ENCODE measurements around the gene NRCAM.

Gene NRCAM

GRCh38 chr7:108453320-108453719 is 2.9 kb downstream of the NRCAM start:
- H3K4me3 ChIP-seq (ENCODE audit: low read depth in 1 of 2, low read length in 1 of 2): no peak overlapping the region

GRCh38 chr7:108452707-108453106 is 3.5 kb downstream of the NRCAM start:
- no peak overlapping the region for H3K4me3 ChIP-seq (ENCODE audit: low read depth in 1 of 2, low read length in 1 of 2)
- H3K27ac ChIP-seq: no peak overlapping the region
- no peak for TF ChIP-seq CTCF (IDR thresholded peaks at IDR 0.05)
- no peaks in the 10 kb centered on the region for H3K36me3 ChIP-seq
- H3K27me3 ChIP-seq: peaks cover 98% of the 10 kb centered on the region
- H3K4me1 ChIP-seq (ENCODE audit: control insufficient read depth in 1 of 2, insufficient read depth in 1 of 2, low read depth in 1 of 2, low read length in 1 of 2): peaks cover 4 to 16% of the 10 kb centered on the region in 2 experiments
- H3K9me3 ChIP-seq: no peaks in the 10 kb centered on the region

More at GRCh38 chr7:108453320-108453719, 2.9 kb downstream of the NRCAM start:
- H3K9me3 ChIP-seq: no peaks in the 10 kb centered on the region
- H3K4me1 ChIP-seq (ENCODE audit: control insufficient read depth in 1 of 2, insufficient read depth in 1 of 2, low read depth in 1 of 2, low read length in 1 of 2): peaks cover 4 to 16% of the 10 kb centered on the region in 2 experiments
- TF ChIP-seq CTCF (IDR thresholded peaks at IDR 0.05): no peak
- no peak overlapping the region for H3K27ac ChIP-seq
- H3K36me3 ChIP-seq: no peaks in the 10 kb centered on the region
- H3K27me3 ChIP-seq: peaks cover 98% of the 10 kb centered on the region

- H3K27me3 ChIP-seq: peaks cover 90% of the 10 kb centered on the region
- H3K4me1 ChIP-seq (ENCODE audit: control insufficient read depth in 1 of 2, insufficient read depth in 1 of 2, low read depth in 1 of 2, low read length in 1 of 2): peaks cover 4 to 13% of the 10 kb centered on the region in 2 experiments
- no peaks in the 10 kb centered on the region for H3K9me3 ChIP-seq
- H3K4me3 ChIP-seq (ENCODE audit: low read depth in 1 of 2, low read length in 1 of 2): no peak overlapping the region
- no peak overlapping the region for H3K27ac ChIP-seq
- no peak for TF ChIP-seq CTCF (IDR thresholded peaks at IDR 0.05)
- no peaks in the 10 kb centered on the region for H3K36me3 ChIP-seq
Observed at GRCh38 chr7:108451296-108451848, 4.9 kb downstream of the NRCAM start.

GRCh38 chr7:108450160-108450559 is 6.1 kb downstream of the NRCAM start:
- no peak for TF ChIP-seq CTCF (IDR thresholded peaks at IDR 0.05)
- Histone ChIP-seq H3K9me3 (no peaks in the 10 kb centered on the region), H3K27me3 (peaks cover 87% of the 10 kb centered on the region), H3K36me3 (no peaks in the 10 kb centered on the region), H3K4me1 (ENCODE audit: control insufficient read depth in 1 of 2, insufficient read depth in 1 of 2, low read depth in 1 of 2, low read length in 1 of 2) (peaks cover 0 to 2% of the 10 kb centered on the region in 2 experiments), H3K4me3 (ENCODE audit: low read depth in 1 of 2, low read length in 1 of 2) (no peak overlapping the region), H3K27ac (no peak overlapping the region)

GRCh38 chr7:108449521-108449920 is 6.7 kb downstream of the NRCAM start:
- Histone ChIP-seq H3K4me3 (ENCODE audit: low read depth in 1 of 2, low read length in 1 of 2) (no peak overlapping the region), H3K36me3 (no peaks in the 10 kb centered on the region), H3K9me3 (no peaks in the 10 kb centered on the region), H3K27me3 (peaks cover 85% of the 10 kb centered on the region), H3K4me1 (ENCODE audit: control insufficient read depth in 1 of 2, insufficient read depth in 1 of 2, low read depth in 1 of 2, low read length in 1 of 2) (no peaks in the 10 kb centered on the region), H3K27ac (no peak overlapping the region)
- no peak for TF ChIP-seq CTCF (IDR thresholded peaks at IDR 0.05)
